Esophagus squamous epithelium (tissue), 5 donors: ENCODE results near the gene C2orf80. TPM values are rescaled to one million over a fixed set of nuclear protein-coding genes. Genes with fewer than 3 reads are reported as not detected.

ENCODE experiments used
- DNase-seq: peaks from one replicate; lab custom pipeline; 2025; lab: John Stamatoyannopoulos, UW
- H3K27ac ChIP-seq, 4 donors: fragments of 200-600 bp; sonication (generic); one replicate each; pipeline ENCODE4 v1.5.1; 2016 to 2019; ENCODE audit warnings: mild to moderate bottlenecking in 1 of 4
- H3K27me3 ChIP-seq, 4 donors: fragments of 200-600 bp; sonication (generic); 1 replicate in 3 of 4; 2 replicates in 1 of 4; pipeline versions ENCODE4 v1.5.1 to v1.6.0; 2017 to 2021; ENCODE audit warnings: antibody characterized with exemption in 1 of 4
- H3K36me3 ChIP-seq, 3 donors: fragments of 200-600 bp; sonication (generic); one replicate each; pipeline ENCODE4 v1.5.1; 2016 to 2019
- H3K4me1 ChIP-seq, 3 donors: fragments of 200-600 bp; sonication (generic); one replicate each; pipeline ENCODE4 v1.5.1; 2017 to 2019
- H3K4me3 ChIP-seq, 4 donors: fragments of 200-600 bp; sonication (generic); 1 replicate in 3 of 4; 2 replicates in 1 of 4; pipeline ENCODE4 v1.5.1; 2016 to 2019; ENCODE audit warnings: mild to moderate bottlenecking in 2 of 4, moderate library complexity in 1 of 4
- H3K9me3 ChIP-seq, 3 donors: fragments of 200-600 bp; sonication (generic); one replicate each; pipeline ENCODE4 v1.5.1; 2016 to 2019
- CTCF ChIP-seq, 6 experiments: fragments of 450-650 bp in 4 of 6; fragments of 200-600 bp in 2 of 6; sonication (generic) in 2 of 6; IDR thresholded peaks; one replicate each; pipeline ENCODE4 v1.5.1; 2016 to 2019; ENCODE audit warnings: antibody characterized with exemption in 6 of 6, mild to moderate bottlenecking in 4 of 6, moderate library complexity in 4 of 6
- POLR2A ChIP-seq, 4 donors: fragments of 450-650 bp; IDR thresholded peaks; one replicate each; pipeline ENCODE4 v1.6.1; 2017; ENCODE audit warnings: antibody characterized with exemption in 4 of 4, mild to moderate bottlenecking in 4 of 4, moderate library complexity in 3 of 4
- WGBS, 2 donors: methylation state at CpG; one replicate each; pipeline ENCODE4 v1.1.5; 2018; 5-methylcytosine and 5-hydroxymethylcytosine counted together
- intact Hi-C: fragments of 100-400 bp; cut with DNase I; formaldehyde crosslinking; loops from one replicate; pipeline ENCODE4 v1.15.0; 2022
- total RNA-seq, 4 donors: library from RNA; depleted of rRNA; stranded (reverse); fragments of >200 nt; gene quantifications; one replicate each; pipeline ENCODE4 v1.1.0, GENCODE V29; 2016
- donor health status: DM: yes; HTN: yes; CAD: no.

The C2orf80 gene
- total RNA-seq, 4 donors from 2014 or later = not detected

DNA sequence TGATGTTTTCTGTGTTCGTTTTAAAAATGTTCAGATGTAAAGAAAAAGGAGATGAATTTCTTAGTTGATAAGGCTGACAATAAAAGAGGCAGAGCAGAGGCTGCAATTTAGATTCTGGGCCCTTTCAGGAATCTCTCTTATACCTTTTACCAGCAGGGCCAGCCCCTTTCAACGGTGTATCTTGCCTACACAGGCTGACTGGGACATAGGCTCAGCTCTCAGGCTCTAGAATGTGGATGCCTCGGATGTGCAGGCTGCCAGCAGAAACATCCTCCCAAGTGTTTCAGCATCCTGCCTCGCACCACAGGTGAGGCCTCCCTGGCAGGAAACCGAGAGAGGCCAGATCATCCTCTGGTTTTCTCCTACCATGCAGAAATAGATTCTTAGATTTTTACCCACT, 3.4 kb downstream of the C2orf80 start:
- Histone ChIP-seq H3K36me3 (no peaks in the 10 kb centered on the region), H3K4me3 (no peak overlapping the region), H3K4me1 (peaks cover 0 to 4% (median 0%) of the 10 kb centered on the region in 3 donors), H3K9me3 (no peaks in the 10 kb centered on the region), H3K27ac (no peak overlapping the region), H3K27me3 (peaks cover 0 to 35% (median 0%) of the 10 kb centered on the region in 4 donors)
- WGBS, 2 donors = 48% methylated on average over 5 of the region's 5 CpGs
- intact Hi-C loops = no loop called here
- DNase-seq = no peak
- TF ChIP-seq POLR2A (IDR thresholded peaks at IDR 0.05) (no peak), CTCF (IDR thresholded peaks at IDR 0.05) (no peak)

- H3K4me3 ChIP-seq = no peak overlapping the region
- WGBS, 2 donors = 27 to 33% methylated on average over 12 of the region's 12 CpGs
Measured at GRCh38 chr2:208183972-208184705, 5.7 kb downstream of the C2orf80 start.

GRCh38 chr2:208183526-208183925, 6.3 kb downstream of the C2orf80 start:
- Histone ChIP-seq H3K27ac (no peak overlapping the region), H3K36me3 (no peaks in the 10 kb centered on the region), H3K9me3 (no peaks in the 10 kb centered on the region), H3K4me1 (peaks cover 0 to 4% (median 0%) of the 10 kb centered on the region in 3 donors), H3K4me3 (no peak overlapping the region), H3K27me3 (peaks cover 0 to 28% (median 0%) of the 10 kb centered on the region in 4 donors)
- TF ChIP-seq POLR2A (IDR thresholded peaks at IDR 0.05) = no peak
- TF ChIP-seq CTCF (IDR thresholded peaks at IDR 0.05) = no peak
- no peak for DNase-seq
- 60 to 62% methylated on average over 7 of the region's 7 CpGs for WGBS, 2 donors
- intact Hi-C loops = no loop called here

More at GRCh38 chr2:208183972-208184705, 5.7 kb downstream of the C2orf80 start:
- Histone ChIP-seq H3K27ac (no peak overlapping the region), H3K36me3 (no peaks in the 10 kb centered on the region), H3K9me3 (no peaks in the 10 kb centered on the region), H3K4me1 (peaks cover 0 to 4% (median 0%) of the 10 kb centered on the region in 3 donors), H3K27me3 (peaks cover 0 to 28% (median 0%) of the 10 kb centered on the region in 4 donors)
- TF ChIP-seq CTCF (IDR thresholded peaks at IDR 0.05) = no peak
- intact Hi-C loops = no loop called here
- no peak for DNase-seq

DNA sequence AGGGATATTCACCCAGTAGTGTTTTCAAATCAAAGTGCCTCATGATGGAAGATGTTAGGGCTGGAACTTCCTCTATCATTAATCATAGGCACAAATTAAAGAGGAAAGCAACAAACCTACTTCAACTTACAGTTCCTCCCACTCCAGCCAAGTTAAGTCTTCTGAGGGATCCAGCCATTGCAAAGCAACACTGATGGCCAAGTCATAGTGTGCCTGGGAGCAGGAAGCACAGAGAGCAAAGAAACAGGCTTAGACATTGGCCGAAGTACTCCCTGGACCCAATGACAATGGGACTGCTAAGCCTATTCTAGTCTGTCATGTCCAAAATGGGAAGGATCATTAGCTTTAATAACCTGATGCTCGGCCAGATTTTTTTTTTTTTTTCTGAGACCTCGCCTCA, 7.0 kb downstream of the C2orf80 start:
- peaks cover 0 to 4% (median 0%) of the 10 kb centered on the region in 3 donors for H3K4me1 ChIP-seq
- peaks cover 0 to 28% (median 0%) of the 10 kb centered on the region in 4 donors for H3K27me3 ChIP-seq
- H3K36me3 ChIP-seq = no peaks in the 10 kb centered on the region
- no peak overlapping the region for H3K27ac ChIP-seq
- TF ChIP-seq CTCF (IDR thresholded peaks at IDR 0.05) = no peak
- no peak for TF ChIP-seq POLR2A (IDR thresholded peaks at IDR 0.05)
- intact Hi-C loops = no loop called here
- no peaks in the 10 kb centered on the region for H3K9me3 ChIP-seq
- no peak overlapping the region for H3K4me3 ChIP-seq
- WGBS, 2 donors = 36 to 59% methylated on average over 3 of the region's 3 CpGs
- no peak for DNase-seq

DNA sequence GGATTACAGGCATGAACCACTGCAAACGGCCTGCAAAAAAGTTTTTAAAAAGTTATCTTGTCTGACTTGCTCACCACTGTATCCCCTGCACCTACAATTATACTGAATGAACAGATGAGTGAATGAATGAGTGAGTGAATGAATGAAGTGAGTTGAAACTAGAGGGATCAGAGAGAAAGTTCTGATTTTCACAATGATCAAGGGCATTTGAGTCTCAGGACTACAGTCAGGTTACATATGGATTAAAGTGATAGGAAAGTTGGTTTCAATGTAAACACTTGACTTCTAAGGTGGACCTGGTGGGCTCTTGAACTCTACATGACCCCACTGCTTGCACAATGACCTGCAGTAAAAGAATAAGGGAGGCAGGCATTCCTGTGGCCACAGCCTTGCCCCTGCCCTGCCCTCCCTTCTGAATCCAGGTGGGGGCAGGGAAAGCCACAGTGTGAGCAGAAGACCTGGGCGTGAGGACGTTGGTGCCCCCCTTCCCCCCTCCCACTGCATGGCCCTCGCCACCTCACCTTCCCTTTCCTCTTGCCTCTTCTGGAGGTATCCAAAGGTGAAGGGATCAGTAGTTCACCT, 10.7 kb downstream of the C2orf80 start:
- H3K27me3 ChIP-seq = peaks cover 0 to 11% (median 0%) of the 10 kb centered on the region in 4 donors
- TF ChIP-seq CTCF (IDR thresholded peaks at IDR 0.05) (no peak), POLR2A (IDR thresholded peaks at IDR 0.05) (no peak)
- peaks cover 0 to 4% (median 0%) of the 10 kb centered on the region in 3 donors for H3K4me1 ChIP-seq
- H3K9me3 ChIP-seq = no peaks in the 10 kb centered on the region
- WGBS, 2 donors = 56 to 66% methylated on average over 4 of the region's 4 CpGs
- DNase-seq = no peak
- H3K27ac ChIP-seq = no peak overlapping the region
- intact Hi-C loops = no loop called here
- no peak overlapping the region for H3K4me3 ChIP-seq
- no peaks in the 10 kb centered on the region for H3K36me3 ChIP-seq
